B cell (primary cell): ENCODE data around the gene TXNDC11. TPM values are rescaled to one million over a fixed set of nuclear protein-coding genes. Genes with fewer than 3 reads are reported as not detected.

Experiments used
- ATAC-seq: fragments of 200-7000 bp; cut with Tn5 transposase; one replicate; pipeline ENCODE4 v1.10.0; 2021; ENCODE audit warnings: low read depth, mild to moderate bottlenecking, moderate number of reproducible peaks, moderate library complexity
- CTCF ChIA-PET: fragments of 350-600 bp; sonication (Branson Sonifier 250); formaldehyde crosslinking; loops from one replicate; lab custom pipeline; 2021; ENCODE audit warnings: antibody characterized with exemption, inconsistent platforms; lab: Charles Lee
- POLR2A ChIA-PET: fragments of 350-600 bp; sonication (Branson Sonifier 250); formaldehyde crosslinking; loops from one replicate; lab custom pipeline; 2021; ENCODE audit warnings: antibody characterized with exemption; lab: Charles Lee
- DNase-seq: peaks from one replicate; pipeline ENCODE4 v3.0.0; 2013
- H2AFZ ChIP-seq: 2 replicates; pipeline ENCODE4 v1.6.1; 2012; ENCODE audit warnings: mild to moderate bottlenecking, low read depth, low read length; ENCODE audit not compliant: insufficient read depth, poor library complexity, severe bottlenecking
- H3K27ac ChIP-seq, 2 donors: 1 replicate in 1 of 2; 2 replicates in 1 of 2; pipeline ENCODE4 v1.5.1; 2012 to 2013; ENCODE audit warnings: low read length in 2 of 2, mild to moderate bottlenecking in 2 of 2, moderate library complexity in 1 of 2
- H3K27me3 ChIP-seq, 4 experiments: fragments of 200-600 bp in 1 of 4; sonication (generic) in 1 of 4; replicated peaks in 1 of 4; 1 replicate in 2 of 4; 2 replicates in 2 of 4; pipeline versions ENCODE4 v1.6.1 to v1.7.0; 2013 to 2016; ENCODE audit warnings: low read length in 3 of 4, mild to moderate bottlenecking in 2 of 4, mixed read lengths in 1 of 4, moderate library complexity in 1 of 4; ENCODE audit not compliant: insufficient read depth in 4 of 4, control insufficient read depth in 3 of 4; ENCODE audit errors: control extremely low read depth in 1 of 4
- H3K36me3 ChIP-seq, 2 experiments: replicated peaks in 1 of 2; 1 replicate in 1 of 2; 2 replicates in 1 of 2; pipeline versions ENCODE4 v1.6.1 to v1.7.1; 2013; ENCODE audit warnings: low read length in 1 of 2; ENCODE audit not compliant: insufficient read depth in 2 of 2, control insufficient read depth in 1 of 2; ENCODE audit errors: control extremely low read depth in 1 of 2, extremely low read depth in 1 of 2
- H3K4me1 ChIP-seq, 2 donors: fragments of 200-600 bp in 1 of 2; sonication (generic) in 1 of 2; 1 replicate in 1 of 2; 2 replicates in 1 of 2; pipeline versions ENCODE4 v1.5.1 to v1.6.1; 2013 to 2017; ENCODE audit warnings: low read length in 2 of 2; ENCODE audit not compliant: control insufficient read depth in 2 of 2, insufficient read depth in 2 of 2
- H3K4me2 ChIP-seq: replicated peaks from 2 replicates; pipeline ENCODE3; 2012; ENCODE audit warnings: mild to moderate bottlenecking, low read depth, low read length; ENCODE audit not compliant: poor library complexity, severe bottlenecking
- H3K4me3 ChIP-seq, 5 experiments: fragments of 200-600 bp in 1 of 5; sonication (generic) in 1 of 5; 1 replicate in 3 of 5; 2 replicates in 2 of 5; pipeline versions ENCODE4 v1.5.1 to v1.7.0; 2011 to 2016; ENCODE audit warnings: low read length in 4 of 5, mild to moderate bottlenecking in 4 of 5, low read depth in 2 of 5, control low read depth in 1 of 5, moderate library complexity in 1 of 5; ENCODE audit not compliant: insufficient read depth in 1 of 5; ENCODE audit errors: control extremely low read depth in 1 of 5, extremely low read depth in 1 of 5
- H3K79me2 ChIP-seq: fragments of 200-600 bp; sonication (generic); one replicate; pipeline ENCODE4 v1.6.0; 2016; ENCODE audit warnings: low read length; ENCODE audit not compliant: control insufficient read depth, insufficient read depth
- H3K9ac ChIP-seq: fragments of 200-600 bp; sonication (generic); 2 replicates; pipeline ENCODE4 v1.6.1; 2017; ENCODE audit warnings: mild to moderate bottlenecking, low read length, moderate library complexity
- H3K9me3 ChIP-seq, 3 donors: one replicate each; pipeline versions ENCODE4 v1.6.1 to v1.7.1; 2013; ENCODE audit warnings: low read length in 2 of 3; ENCODE audit not compliant: control insufficient read depth in 2 of 3, insufficient read depth in 1 of 3; ENCODE audit errors: control extremely low read depth in 1 of 3
- H4K20me1 ChIP-seq: 2 replicates; pipeline ENCODE4 v1.6.0; 2012; ENCODE audit warnings: mild to moderate bottlenecking, low read length; ENCODE audit not compliant: insufficient read depth, control insufficient read depth, poor library complexity, severe bottlenecking
- H3K27ac Mint-ChIP-seq: one replicate; pipeline ENCODE4 v1.8.0; 2021; ENCODE audit warnings: mixed read lengths
- H3K27me3 Mint-ChIP-seq: one replicate; pipeline ENCODE4 v1.8.0; 2021; ENCODE audit warnings: mixed read lengths
- H3K4me1 Mint-ChIP-seq: one replicate; pipeline ENCODE4 v1.8.0; 2021; ENCODE audit warnings: mixed read lengths
- H3K4me3 Mint-ChIP-seq: one replicate; pipeline ENCODE4 v1.8.0; 2021; ENCODE audit warnings: mixed read lengths
- H3K9me3 Mint-ChIP-seq: one replicate; pipeline ENCODE4 v1.8.0; 2022; ENCODE audit warnings: mixed read lengths; ENCODE audit not compliant: insufficient read depth
- EZH2 ChIP-seq: IDR thresholded peaks from 2 replicates; pipeline ENCODE4 v1.6.1; 2012; ENCODE audit warnings: borderline replicate concordance, low read depth, mild to moderate bottlenecking, moderate library complexity, low read length; ENCODE audit not compliant: insufficient read depth, poor library complexity, severe bottlenecking
- WGBS: methylation state at CpG from one replicate; pipeline ENCODE4 v1.1.5; 2013; ENCODE audit warnings: missing lambda C conversion rate; ENCODE audit not compliant: insufficient coverage; 5-methylcytosine and 5-hydroxymethylcytosine counted together
- intact Hi-C: fragments of 100-400 bp; cut with micrococcal nuclease; formaldehyde crosslinking; loops from one replicate; pipeline ENCODE4 v1.10.0; 2022
- polyA plus RNA-seq: library from polyadenylated mRNA; depleted of rRNA; stranded (reverse); fragments of >200 nt; gene quantifications from 2 replicates; pipeline ENCODE4 v1.2.3, GENCODE V29; 2012
- total RNA-seq, 2 donors: library from RNA; stranded (reverse); fragments of 120-200 nt in 1 of 2; gene quantifications; 1 replicate in 1 of 2; 2 replicates in 1 of 2; pipeline versions ENCODE4 v1.2.3 to v1.2.4, GENCODE V29; 2013 to 2022
- TF ChIP-seq, protein P1 (sequence below): fragments of 200-600 bp; IDR thresholded peaks from one replicate; pipeline ENCODE4 v1.8.0; 2022; ENCODE audit warnings: antibody characterized with exemption, mild to moderate bottlenecking

Gene TXNDC11
- total and polyA plus RNA-seq, 2 donors (not counting 1 experiment from before 2014, with no cell fraction given): 50.2 to 76.9 TPM

DNA sequence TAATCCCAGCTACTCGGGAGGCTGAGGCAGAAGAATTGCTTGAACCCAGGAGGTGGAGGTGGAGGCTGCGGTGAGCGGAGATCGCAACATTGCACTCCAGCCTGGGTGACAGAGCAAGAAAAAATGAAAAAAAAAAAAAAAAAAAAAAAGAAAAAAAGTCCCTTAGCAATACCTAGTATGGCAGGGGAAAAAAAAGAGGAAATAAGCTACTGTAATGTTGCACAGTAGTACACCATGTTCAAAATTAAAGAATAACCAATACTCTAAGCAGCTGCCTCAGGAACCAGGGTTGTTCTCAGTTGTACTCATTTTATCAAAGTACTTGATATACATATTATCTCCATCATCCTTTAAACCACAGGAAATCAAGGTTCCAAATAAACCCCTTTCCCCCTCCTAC, 17.3 kb upstream of the TXNDC11 start:
- no peak overlapping the region for H3K9ac ChIP-seq

More for the DNA sequence above, 17.3 kb upstream of the TXNDC11 start:
- Mint-ChIP-seq H3K9me3 (no peaks in the 10 kb centered on the region), H3K4me3 (no peak overlapping the region), H3K27ac (peak overlapping the region; percentile 42), H3K4me1 (peaks cover 7% of the 10 kb centered on the region), H3K27me3 (no peaks in the 10 kb centered on the region)
- peak; percentile 45 for DNase-seq
- ChIA-PET CTCF (interaction anchor here (0.6 to 2.1 kb wide), 7 partner anchors 37 to 1244 kb away, joined by 3 to 10 read pairs (median 4); partner anchors contain the start of gene ZC3H7A), POLR2A (interaction anchor here (0.6 to 1.1 kb wide), 3 partner anchors 17 to 217 kb away, joined by 3 to 4 read pairs (median 3); partner anchors contain the start of gene TXNDC11)
- Histone ChIP-seq H3K27me3 (no peaks in the 10 kb centered on the region), H2AFZ (no peak overlapping the region), H3K4me1 (peaks cover 0 to 5% of the 10 kb centered on the region in 2 donors), H3K79me2 (no peaks in the 10 kb centered on the region), H3K27ac (peak overlapping the region in 1 of 2 donors; percentile 27), H3K36me3 (peaks cover 10 to 66% of the 10 kb centered on the region in 2 experiments), H3K4me3 (no peak overlapping the region), H3K4me2 (no peak overlapping the region), H3K9me3 (no peaks in the 10 kb centered on the region), H4K20me1 (no peaks in the 10 kb centered on the region)
- TF ChIP-seq EZH2: no peak
- TF ChIP-seq, protein P1, sequence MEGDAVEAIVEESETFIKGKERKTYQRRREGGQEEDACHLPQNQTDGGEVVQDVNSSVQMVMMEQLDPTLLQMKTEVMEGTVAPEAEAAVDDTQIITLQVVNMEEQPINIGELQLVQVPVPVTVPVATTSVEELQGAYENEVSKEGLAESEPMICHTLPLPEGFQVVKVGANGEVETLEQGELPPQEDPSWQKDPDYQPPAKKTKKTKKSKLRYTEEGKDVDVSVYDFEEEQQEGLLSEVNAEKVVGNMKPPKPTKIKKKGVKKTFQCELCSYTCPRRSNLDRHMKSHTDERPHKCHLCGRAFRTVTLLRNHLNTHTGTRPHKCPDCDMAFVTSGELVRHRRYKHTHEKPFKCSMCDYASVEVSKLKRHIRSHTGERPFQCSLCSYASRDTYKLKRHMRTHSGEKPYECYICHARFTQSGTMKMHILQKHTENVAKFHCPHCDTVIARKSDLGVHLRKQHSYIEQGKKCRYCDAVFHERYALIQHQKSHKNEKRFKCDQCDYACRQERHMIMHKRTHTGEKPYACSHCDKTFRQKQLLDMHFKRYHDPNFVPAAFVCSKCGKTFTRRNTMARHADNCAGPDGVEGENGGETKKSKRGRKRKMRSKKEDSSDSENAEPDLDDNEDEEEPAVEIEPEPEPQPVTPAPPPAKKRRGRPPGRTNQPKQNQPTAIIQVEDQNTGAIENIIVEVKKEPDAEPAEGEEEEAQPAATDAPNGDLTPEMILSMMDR: no peak
- ATAC-seq: peak; percentile 73
- WGBS: no CpG with 5 or more reads among the region's 4 CpGs
- intact Hi-C loops: no loop called here
